ENCODE measurements around the gene TTLL11. TPM values are rescaled to one million over a fixed set of nuclear protein-coding genes. Genes with fewer than 3 reads are reported as not detected.

TTLL11 gene
- total and polyA plus RNA-seq, 2 experiments from 2014 or later: 0.57 to 1.4 TPM

DNA sequence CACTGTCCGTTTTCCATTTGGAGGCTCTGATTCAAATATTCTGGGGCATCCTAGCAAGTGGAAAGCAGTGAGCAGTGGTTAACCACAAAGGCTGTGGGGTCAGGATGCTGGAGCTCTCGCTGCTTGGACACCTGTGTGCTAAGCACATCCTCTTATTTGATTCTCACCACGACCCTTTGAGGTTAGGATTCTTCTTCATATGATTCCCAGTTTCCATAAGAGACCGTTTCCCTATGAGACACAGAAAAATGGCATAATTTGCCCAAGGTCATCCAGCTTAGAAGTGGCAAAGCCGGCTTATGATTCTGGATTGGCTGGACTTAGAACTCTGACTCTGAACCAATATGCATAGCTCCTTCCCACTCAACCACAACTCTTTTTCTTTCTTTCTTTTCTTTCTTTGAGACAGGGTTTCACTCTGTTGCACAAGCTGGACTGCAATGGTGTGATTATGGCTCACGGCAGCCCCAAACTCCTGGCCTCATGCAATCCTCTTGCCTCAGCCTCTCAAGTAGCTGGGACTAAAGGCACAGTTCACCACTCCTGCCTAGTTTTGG, 207.7 kb downstream of the TTLL11 start:
- no peaks in the 10 kb centered on the region for H3K27me3 ChIP-seq (ENCODE audit: insufficient read depth)
- Mint-ChIP-seq H3K4me3 (no peak overlapping the region), H3K9me3 (no peaks in the 10 kb centered on the region), H3K36me3 (ENCODE audit: low read depth) (no peaks in the 10 kb centered on the region), H3K4me1 (peaks cover 24% of the 10 kb centered on the region), H3K27me3 (ENCODE audit: insufficient read depth, low read depth, poor library complexity) (peaks cover 7% of the 10 kb centered on the region), H3K27ac (no peak overlapping the region)
- H3K79me2 ChIP-seq (replicated peaks; ENCODE audit: insufficient read depth): no peaks in the 10 kb centered on the region
- no peaks in the 10 kb centered on the region for H3F3A ChIP-seq (replicated peaks; ENCODE audit: low read depth)
- no peak overlapping the region for H3K27ac ChIP-seq (ENCODE audit: low read depth)
- H3K36me3 ChIP-seq (ENCODE audit: insufficient read depth): no peaks in the 10 kb centered on the region
- no peak overlapping the region for H2AFZ ChIP-seq
- H3K4me1 ChIP-seq (ENCODE audit: insufficient read depth): 0 out of 2 replicates have a peak, but pooled peaks cover 7% of the 10 kb centered on the region
- no peak overlapping the region for H3K4me2 ChIP-seq
- H3K9me2 ChIP-seq (ENCODE audit: insufficient read depth): no peaks in the 10 kb centered on the region
- no peak for DNase-seq (ENCODE audit: low spot score)
- H3K4me3 ChIP-seq: no peak overlapping the region
- no peak for ATAC-seq
- no peaks in the 10 kb centered on the region for H4K20me1 ChIP-seq (replicated peaks; ENCODE audit: insufficient read depth)
- TF ChIP-seq EZH2phosphoT487 (IDR thresholded peaks at IDR 0.05; ENCODE audit: unreplicated experiment) (no peak), ZNF462 (CRISPR knock-in tag; IDR thresholded peaks at IDR 0.05) (no peak), STAT1 (IDR thresholded peaks at IDR 0.05; ENCODE audit: unreplicated experiment) (no peak)

GRCh38 chr9:121884057-121884541, 209.0 kb downstream of the TTLL11 start:
- Mint-ChIP-seq H3K36me3 (ENCODE audit: low read depth) (no peaks in the 10 kb centered on the region), H3K27me3 (ENCODE audit: insufficient read depth, low read depth, poor library complexity) (peaks cover 5% of the 10 kb centered on the region), H3K4me3 (no peak overlapping the region; the same call in 2 of the 3 replicates), H3K4me1 (peaks cover 22% of the 10 kb centered on the region), H3K9me3 (no peaks in the 10 kb centered on the region), H3K27ac (no peak overlapping the region)
- Histone ChIP-seq H3K36me3 (ENCODE audit: insufficient read depth) (no peaks in the 10 kb centered on the region), H3K79me2 (replicated peaks; ENCODE audit: insufficient read depth) (no peaks in the 10 kb centered on the region), H3K27ac (ENCODE audit: low read depth) (no peak overlapping the region), H3K4me1 (ENCODE audit: insufficient read depth) (0 out of 2 replicates have a peak, but pooled peaks cover 7% of the 10 kb centered on the region), H3K9me2 (ENCODE audit: insufficient read depth) (no peaks in the 10 kb centered on the region), H3K4me2 (no peak overlapping the region), H3F3A (replicated peaks; ENCODE audit: low read depth) (no peaks in the 10 kb centered on the region), H3K4me3 (no peak overlapping the region), H2AFZ (no peak overlapping the region), H3K27me3 (ENCODE audit: insufficient read depth) (no peaks in the 10 kb centered on the region), H4K20me1 (replicated peaks; ENCODE audit: insufficient read depth) (no peaks in the 10 kb centered on the region)
- peak; percentile 75 for ATAC-seq
- DNase-seq (ENCODE audit: low spot score): peak; percentile 87
- TF ChIP-seq ZNF462 (CRISPR knock-in tag; IDR thresholded peaks at IDR 0.05) (no peak), ZNF114 (CRISPR knock-in tag; IDR thresholded peaks at IDR 0.05) (no peak), EZH2phosphoT487 (IDR thresholded peaks at IDR 0.05; ENCODE audit: unreplicated experiment) (no peak), JUNB (IDR thresholded peaks at IDR 0.05; ENCODE audit: unreplicated experiment) (no peak), POLR2AphosphoS5 (IDR thresholded peaks at IDR 0.05; ENCODE audit: low read depth) (no peak)
